Measurements from ENCODE around the gene PLAGL2. TPM values are rescaled to one million over a fixed set of nuclear protein-coding genes. Genes with fewer than 3 reads are reported as not detected.

PLAGL2 gene
- total and polyA plus RNA-seq, 2 of the 8 experiments (the other 6 are each of a cell fraction or from before 2014, with no cell fraction given): 20.6 to 25.4 TPM

GRCh38 chr20:32189123-32189410 is 18.5 kb downstream of the PLAGL2 start:
- Histone ChIP-seq H2BK120ac (replicated peaks; ENCODE audit: low read depth, low read length) (no peak overlapping the region), H3K27me3 (replicated peaks in 1 of 4; ENCODE audit: control insufficient read depth in 3 of 4, extremely low read depth in 1 of 4, insufficient read depth in 3 of 4, low read length in 3 of 4) (no peaks in the 10 kb centered on the region), H3K56ac (replicated peaks; ENCODE audit: insufficient read length, low read depth, low read length) (no peak overlapping the region), H3K79me2 (ENCODE audit: control insufficient read depth in 1 of 2, insufficient read depth in 2 of 2, low read length in 2 of 2) (peaks cover 0 to 6% of the 10 kb centered on the region in 2 experiments; a peak in 1 of 4 replicates), H2AFZ (ENCODE audit: low read length) (no peak overlapping the region), H2BK20ac (ENCODE audit: low read length) (no peak overlapping the region), H3K79me1 (ENCODE audit: low read depth, low read length) (0 out of 2 replicates have a peak, but pooled peaks cover 4% of the 10 kb centered on the region), H3K36me3 (ENCODE audit: control insufficient read depth in 2 of 4, insufficient read depth in 4 of 4, low read length in 3 of 4) (peaks cover 0 to 2% (median under 1%) of the 10 kb centered on the region in 4 experiments; a peak in 1 of 8 replicates), H2AK5ac (ENCODE audit: low read depth, low read length) (no peak overlapping the region), H3K4me1 (replicated peaks in 1 of 4; ENCODE audit: control insufficient read depth in 3 of 4, insufficient read depth in 4 of 4, low read length in 3 of 4) (peaks cover 2 to 21% (median 18%) of the 10 kb centered on the region in 4 experiments), H2BK12ac (ENCODE audit: low read depth, low read length) (no peak overlapping the region), H3K23me2 (ENCODE audit: low read depth, low read length) (peaks cover 4% of the 10 kb centered on the region; the same call in 1 of the 2 replicates), H3K18ac (ENCODE audit: extremely low read depth, low read length) (no peak overlapping the region), H4K8ac (ENCODE audit: extremely low read depth, insufficient read depth, low read length) (no peak overlapping the region), H3K4me2 (ENCODE audit: insufficient read depth in 1 of 2, low read depth in 2 of 2, low read length in 2 of 2) (peak overlapping the region; percentile 55 to 92; a peak in 3 of 4 replicates), H3K9me3 (ENCODE audit: insufficient read depth in 2 of 2, low read depth in 1 of 2, low read length in 1 of 2) (peaks cover 0 to 4% of the 10 kb centered on the region in 2 experiments; a peak in 1 of 4 replicates), H3K9ac (replicated peaks in 1 of 4; ENCODE audit: extremely low read depth in 1 of 4, low read depth in 3 of 4, low read length in 3 of 4) (no peak overlapping the region; a peak in 1 of 7 replicates), H2BK5ac (ENCODE audit: low read depth, low read length) (no peak overlapping the region), H3K23ac (ENCODE audit: insufficient read length) (no peak overlapping the region), H2BK15ac (ENCODE audit: low read length) (0 out of 2 replicates have a peak overlapping the region, but pooled peaks have one; percentile 55), H4K91ac (replicated peaks; ENCODE audit: insufficient read length, low read length) (no peak overlapping the region), H4K20me1 (replicated peaks in 1 of 2; ENCODE audit: control insufficient read depth in 1 of 2, insufficient read depth in 2 of 2, low read length in 2 of 2) (peaks cover 0 to 5% of the 10 kb centered on the region in 2 experiments), H3K14ac (ENCODE audit: insufficient read length) (no peak overlapping the region), H3K4me3 (ENCODE audit: extremely low read depth in 1 of 4, insufficient read depth in 2 of 4, low read depth in 3 of 4, low read length in 4 of 4) (peak overlapping the region in 2 of 4 experiments; percentile 73 to 76; a peak in 3 of 8 replicates), H3K4ac (replicated peaks; ENCODE audit: insufficient read length, low read depth, low read length) (no peak overlapping the region), H4K5ac (ENCODE audit: insufficient read length, low read depth, low read length) (no peak overlapping the region), H3K27ac (ENCODE audit: low read depth, low read length) (no peak overlapping the region)
- POLR2A ChIA-PET (ENCODE audit: partially characterized antibody): interaction anchor here (1.0 to 5.6 kb wide), 4 partner anchors 10 to 79 kb away, joined by 5 to 77 read pairs (median 7); partner anchors contain the start of genes PLAGL2, POFUT1 and TM9SF4
- 88% methylated on average over 9 of the region's 9 CpGs; no CpG with 5 or more reads in 1 of the 2 experiments for WGBS, 2 experiments (ENCODE audit: extremely low coverage in 1 of 2, insufficient coverage in 1 of 2, insufficient read length in 1 of 2, insufficient replicate concordance in 2 of 2, low coverage in 1 of 2, low lambda C conversion rate in 2 of 2, missing lambda C conversion rate in 1 of 2)
- TF ChIP-seq SUZ12 (IDR thresholded peaks at IDR 0.05; ENCODE audit: low read length) (no peak), PHF8 (conservative IDR thresholded peaks at IDR 0.05; ENCODE audit: low read depth, low read length) (no peak), FOSL1 (IDR thresholded peaks at IDR 0.05; ENCODE audit: insufficient read depth, low read depth, low read length) (no peak), POU5F1 (IDR thresholded peaks at IDR 0.05; ENCODE audit: low read depth, low read length) (no peak), CBX8 (IDR thresholded peaks at IDR 0.05; ENCODE audit: borderline replicate concordance, low read depth, low read length) (no peak), RXRA (IDR thresholded peaks at IDR 0.05; ENCODE audit: insufficient read depth, low read depth, low read length) (no peak), NANOG (IDR thresholded peaks at IDR 0.05; ENCODE audit: insufficient read depth, low read depth, low read length, poor library complexity, severe bottlenecking) (no peak), POLR2AphosphoS5 (IDR thresholded peaks at IDR 0.05; ENCODE audit: low read depth, low read length) (no peak), KDM1A (IDR thresholded peaks at IDR 0.05; ENCODE audit: borderline replicate concordance, low read length) (no peak), EP300 (IDR thresholded peaks at IDR 0.05; ENCODE audit: borderline replicate concordance in 1 of 2, low read depth in 2 of 2, low read length in 2 of 2) (no peak), SRF (IDR thresholded peaks at IDR 0.05; ENCODE audit: low read depth, low read length) (no peak), BACH1 (IDR thresholded peaks at IDR 0.05; ENCODE audit: low read length) (no peak)
- no peak for DNase-seq (ENCODE audit: low read depth in 1 of 2, low spot score in 2 of 2)
- CTCF ChIA-PET (ENCODE audit: partially characterized antibody): interaction anchor here (0.6 kb wide), 1 partner anchor 228 kb away, joined by 3 read pairs; no protein-coding TSS in a partner anchor
- FAIRE-seq: no peak

Data from H1 (cell line).